ENCODE data around the gene IFFO2. TPM values are rescaled to one million over a fixed set of nuclear protein-coding genes. Genes with fewer than 3 reads are reported as not detected.
"Not testable (repeated sequence)": the region's sequence is repeated elsewhere in the genome, so short reads cannot be mapped to it uniquely, and the experiment has no call there.

Gene IFFO2
- total and polyA plus RNA-seq, 8 donors = 13.8 to 24.0 (median 22.2) TPM

- TF ChIP-seq, protein P1, sequence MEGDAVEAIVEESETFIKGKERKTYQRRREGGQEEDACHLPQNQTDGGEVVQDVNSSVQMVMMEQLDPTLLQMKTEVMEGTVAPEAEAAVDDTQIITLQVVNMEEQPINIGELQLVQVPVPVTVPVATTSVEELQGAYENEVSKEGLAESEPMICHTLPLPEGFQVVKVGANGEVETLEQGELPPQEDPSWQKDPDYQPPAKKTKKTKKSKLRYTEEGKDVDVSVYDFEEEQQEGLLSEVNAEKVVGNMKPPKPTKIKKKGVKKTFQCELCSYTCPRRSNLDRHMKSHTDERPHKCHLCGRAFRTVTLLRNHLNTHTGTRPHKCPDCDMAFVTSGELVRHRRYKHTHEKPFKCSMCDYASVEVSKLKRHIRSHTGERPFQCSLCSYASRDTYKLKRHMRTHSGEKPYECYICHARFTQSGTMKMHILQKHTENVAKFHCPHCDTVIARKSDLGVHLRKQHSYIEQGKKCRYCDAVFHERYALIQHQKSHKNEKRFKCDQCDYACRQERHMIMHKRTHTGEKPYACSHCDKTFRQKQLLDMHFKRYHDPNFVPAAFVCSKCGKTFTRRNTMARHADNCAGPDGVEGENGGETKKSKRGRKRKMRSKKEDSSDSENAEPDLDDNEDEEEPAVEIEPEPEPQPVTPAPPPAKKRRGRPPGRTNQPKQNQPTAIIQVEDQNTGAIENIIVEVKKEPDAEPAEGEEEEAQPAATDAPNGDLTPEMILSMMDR (IDR thresholded peaks at IDR 0.05) = no peak
These were observed 57.0 kb downstream of the IFFO2 start for GRCh38 chr1:18899363-18900049.

GRCh38 chr1:18898567-18898966, 57.9 kb downstream of the IFFO2 start:
- intact Hi-C loops (cut with DNase I) = no loop called here
- H3K27me3 ChIP-seq = no peaks in the 10 kb centered on the region

More at GRCh38 chr1:18899363-18900049, 57.0 kb downstream of the IFFO2 start:
- intact Hi-C loops (cut with DNase I) = no loop called here
- Histone ChIP-seq H3K27me3 (no peaks in the 10 kb centered on the region), H3K9me3 (no peaks in the 10 kb centered on the region), H3K4me3 (no peak overlapping the region), H3K36me3 (peaks cover 0 to 12% of the 10 kb centered on the region in 2 donors), H3K27ac (no peak overlapping the region), H3K4me1 (peaks cover 4 to 28% of the 10 kb centered on the region in 2 donors)
- ATAC-seq (no peak), DNase-seq (no peak)

GRCh38 chr1:18895317-18895716, 61.2 kb downstream of the IFFO2 start:
- DNase-seq (no peak), ATAC-seq (no peak)
- Histone ChIP-seq H3K4me3 (no peak overlapping the region), H3K36me3 (peaks cover 0 to 12% of the 10 kb centered on the region in 2 donors), H3K9me3 (no peaks in the 10 kb centered on the region), H3K4me1 (peaks cover 0 to 1% of the 10 kb centered on the region in 2 donors), H3K27me3 (no peaks in the 10 kb centered on the region), H3K27ac (no peak overlapping the region)
- TF ChIP-seq, protein P1 (IDR thresholded peaks at IDR 0.05) = no peak
- intact Hi-C loops (cut with DNase I) = no loop called here

More at GRCh38 chr1:18898567-18898966, 57.9 kb downstream of the IFFO2 start:
- Histone ChIP-seq H3K27ac (no peak overlapping the region), H3K4me3 (no peak overlapping the region), H3K4me1 (peaks cover 4 to 26% of the 10 kb centered on the region in 2 donors), H3K9me3 (no peaks in the 10 kb centered on the region), H3K36me3 (peaks cover 0 to 12% of the 10 kb centered on the region in 2 donors)
- DNase-seq (no peak), ATAC-seq (no peak)
- TF ChIP-seq, protein P1 (IDR thresholded peaks at IDR 0.05) = no peak

GRCh38 chr1:18893120-18893519, 63.4 kb downstream of the IFFO2 start:
- H3K9me3 ChIP-seq = no peaks in the 10 kb centered on the region
- peaks cover 0 to 22% of the 10 kb centered on the region in 2 donors for H3K36me3 ChIP-seq
- intact Hi-C loops (cut with DNase I) = no loop called here
- H3K4me1 ChIP-seq = no peaks in the 10 kb centered on the region
- TF ChIP-seq, protein P1 (IDR thresholded peaks at IDR 0.05) = no peak
- ATAC-seq (no peak), DNase-seq (no peak)
- no peak overlapping the region for H3K4me3 ChIP-seq
- no peak overlapping the region for H3K27ac ChIP-seq
- no peaks in the 10 kb centered on the region for H3K27me3 ChIP-seq

DNA sequence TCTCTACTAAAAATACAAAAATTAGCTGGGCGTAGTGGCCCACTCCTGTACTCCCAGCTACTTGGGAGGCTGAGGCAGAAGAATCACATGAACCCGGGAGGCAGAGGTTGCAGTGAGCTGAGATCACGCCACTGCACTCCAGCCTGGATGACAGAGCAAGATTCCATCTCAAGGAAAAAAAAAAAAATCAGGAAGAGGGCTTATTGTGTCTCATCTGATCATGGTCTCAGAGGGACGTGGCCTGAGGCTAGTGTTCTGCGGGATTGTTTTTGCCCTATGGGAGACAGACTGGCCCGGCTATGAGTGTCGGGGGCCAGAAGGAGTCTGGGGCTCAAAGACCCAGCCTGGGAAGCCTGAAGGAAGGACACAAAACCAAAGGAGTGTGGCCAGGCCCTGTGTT, 64.6 kb downstream of the IFFO2 start:
- H3K27me3 ChIP-seq; DNase-seq; H3K4me1 ChIP-seq; H3K9me3 ChIP-seq; intact Hi-C loops (cut with DNase I); H3K4me3 ChIP-seq; ATAC-seq; H3K27ac ChIP-seq: not testable (repeated sequence)
- peaks cover 0 to 17% of the 10 kb centered on the region in 2 donors for H3K36me3 ChIP-seq

- Histone ChIP-seq H3K27me3 (no peaks in the 10 kb centered on the region), H3K9me3 (no peaks in the 10 kb centered on the region), H3K36me3 (peaks cover 0 to 19% of the 10 kb centered on the region in 2 donors), H3K27ac (no peak overlapping the region), H3K4me1 (no peaks in the 10 kb centered on the region), H3K4me3 (no peak overlapping the region)
- ATAC-seq (no peak), DNase-seq (no peak)
- intact Hi-C loops (cut with DNase I) = no loop called here
- TF ChIP-seq, protein P1 (IDR thresholded peaks at IDR 0.05) = no peak
These were observed 65.1 kb downstream of the IFFO2 start for GRCh38 chr1:18891426-18891780.
